Fibroblast of skin of back (primary cell): ENCODE data around the gene TSC22D3.

Source experiments
- DNase-seq: peaks from one replicate; pipeline ENCODE4 v3.0.0-alpha.2; 2013

Gene TSC22D3

DNA sequence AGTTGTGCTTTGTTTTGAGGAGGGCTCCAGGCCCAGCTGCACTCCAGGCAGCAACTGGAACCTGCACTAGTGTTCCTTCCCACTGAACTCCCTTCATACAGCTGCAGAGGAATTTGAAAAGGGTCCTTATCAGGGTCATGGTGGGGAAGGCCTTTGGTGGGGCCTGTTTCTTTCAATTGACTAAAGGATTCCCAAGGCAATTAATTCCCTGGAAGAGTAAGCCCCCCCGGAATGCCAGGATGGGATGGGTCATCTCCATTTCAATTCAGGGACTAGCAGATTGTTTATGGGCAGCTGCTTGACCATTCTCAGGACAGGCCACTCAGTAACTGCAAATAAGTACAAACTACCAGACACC, 45.3 kb downstream of the TSC22D3 start:
- DNase-seq: no peak

DNA sequence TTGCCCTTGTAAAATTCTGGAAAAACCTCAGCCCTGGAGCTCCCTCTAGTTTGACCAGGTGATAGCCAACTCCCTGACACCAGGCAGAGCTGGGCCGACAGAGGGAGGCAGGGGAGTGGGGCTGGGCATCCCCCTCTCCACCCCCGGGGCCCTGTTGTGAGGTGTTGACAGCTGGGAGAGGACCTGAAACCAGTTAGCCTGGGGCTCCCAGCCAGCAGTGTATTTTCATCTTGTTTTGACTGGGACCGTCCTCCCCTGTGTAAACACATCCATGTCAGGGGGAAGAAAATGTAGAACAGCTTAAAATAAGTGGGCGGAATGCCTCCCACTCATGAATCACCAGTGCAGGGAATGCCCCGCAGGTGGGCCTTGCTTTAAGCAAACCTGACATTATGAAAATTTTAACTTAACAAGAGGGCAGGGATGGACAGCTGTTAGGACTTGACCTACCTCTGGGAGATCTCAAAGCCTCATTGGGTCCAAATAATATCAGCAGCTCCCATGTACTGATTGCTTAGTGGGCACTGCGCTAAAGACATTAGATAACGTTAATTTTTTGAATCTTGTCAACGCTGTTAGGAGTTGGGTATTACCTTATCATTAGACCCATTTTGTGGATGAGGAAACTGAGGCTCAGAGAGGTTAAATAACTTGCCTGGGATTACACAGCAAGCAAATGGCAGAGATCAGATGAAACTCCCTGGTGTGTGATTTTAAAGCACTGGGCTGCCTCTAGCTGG, 45.9 kb downstream of the TSC22D3 start:
- DNase-seq: no peak

DNA sequence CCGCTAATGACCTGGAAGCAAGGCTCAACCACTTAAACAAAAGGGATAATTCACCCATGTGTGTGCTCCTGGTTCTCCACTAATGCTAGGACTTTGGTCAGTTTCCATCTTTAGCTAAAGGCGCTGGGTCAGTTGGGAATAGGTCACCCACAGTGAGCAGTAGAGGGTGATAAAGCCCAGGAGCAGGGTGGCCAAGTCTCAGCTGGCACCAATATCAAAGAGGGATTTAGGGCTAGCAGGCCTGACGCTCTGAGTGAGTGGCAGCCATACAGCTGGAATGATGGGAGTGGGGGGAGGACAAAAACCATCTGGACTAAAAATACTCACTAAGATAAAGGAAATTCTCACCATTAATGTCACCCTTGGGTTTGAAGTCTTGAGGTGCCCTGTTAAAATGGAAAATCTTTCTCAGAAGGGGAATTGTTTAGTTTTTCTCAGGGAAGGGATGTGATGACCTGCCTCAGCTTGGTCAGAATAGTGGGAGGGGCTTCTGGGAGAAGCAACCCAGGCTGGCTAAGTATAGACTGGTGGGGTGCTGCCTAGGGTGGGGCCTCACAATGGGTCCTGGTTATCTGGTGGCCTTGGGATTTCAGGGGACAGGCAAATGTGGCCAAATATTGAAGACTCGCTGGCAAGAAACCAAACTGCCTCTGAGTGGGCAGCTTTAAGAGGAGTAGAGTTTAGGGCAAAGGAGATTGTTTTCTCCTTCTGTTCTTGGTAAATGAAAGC, 47.1 kb downstream of the TSC22D3 start:
- no peak for DNase-seq

DNA sequence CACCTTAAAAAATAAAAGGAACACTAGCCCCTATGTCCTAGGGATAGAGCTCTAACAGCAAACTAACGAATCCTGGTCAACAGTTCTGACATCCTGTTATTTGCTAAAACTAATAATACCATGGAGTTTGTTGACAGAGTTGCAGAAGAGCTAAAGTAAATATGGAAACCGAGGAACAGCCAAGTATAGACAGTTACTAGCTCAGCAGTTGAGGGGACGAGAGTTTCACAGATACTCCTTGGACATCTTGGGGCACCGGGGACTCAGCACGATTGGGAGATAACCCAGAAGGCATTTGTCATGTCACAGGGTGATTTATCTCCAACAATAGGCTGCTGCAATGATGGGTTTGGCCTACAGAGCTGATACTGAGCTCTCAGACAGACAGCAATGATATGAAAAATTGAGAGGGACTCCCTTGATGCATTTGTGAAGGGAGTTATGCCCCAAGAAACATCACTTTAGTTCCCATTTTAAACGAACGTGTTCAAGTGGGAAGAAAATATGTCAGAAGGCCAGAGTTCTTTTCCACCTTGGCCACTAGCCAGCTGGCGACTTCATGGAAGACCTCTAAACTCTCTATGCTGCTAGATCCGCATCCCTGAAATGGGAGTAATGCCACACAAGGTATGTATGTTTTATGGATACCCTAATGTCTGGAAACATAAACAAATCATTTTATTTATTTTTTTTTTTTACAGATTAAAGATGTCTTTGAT, 48.6 kb downstream of the TSC22D3 start:
- no peak for DNase-seq

DNA sequence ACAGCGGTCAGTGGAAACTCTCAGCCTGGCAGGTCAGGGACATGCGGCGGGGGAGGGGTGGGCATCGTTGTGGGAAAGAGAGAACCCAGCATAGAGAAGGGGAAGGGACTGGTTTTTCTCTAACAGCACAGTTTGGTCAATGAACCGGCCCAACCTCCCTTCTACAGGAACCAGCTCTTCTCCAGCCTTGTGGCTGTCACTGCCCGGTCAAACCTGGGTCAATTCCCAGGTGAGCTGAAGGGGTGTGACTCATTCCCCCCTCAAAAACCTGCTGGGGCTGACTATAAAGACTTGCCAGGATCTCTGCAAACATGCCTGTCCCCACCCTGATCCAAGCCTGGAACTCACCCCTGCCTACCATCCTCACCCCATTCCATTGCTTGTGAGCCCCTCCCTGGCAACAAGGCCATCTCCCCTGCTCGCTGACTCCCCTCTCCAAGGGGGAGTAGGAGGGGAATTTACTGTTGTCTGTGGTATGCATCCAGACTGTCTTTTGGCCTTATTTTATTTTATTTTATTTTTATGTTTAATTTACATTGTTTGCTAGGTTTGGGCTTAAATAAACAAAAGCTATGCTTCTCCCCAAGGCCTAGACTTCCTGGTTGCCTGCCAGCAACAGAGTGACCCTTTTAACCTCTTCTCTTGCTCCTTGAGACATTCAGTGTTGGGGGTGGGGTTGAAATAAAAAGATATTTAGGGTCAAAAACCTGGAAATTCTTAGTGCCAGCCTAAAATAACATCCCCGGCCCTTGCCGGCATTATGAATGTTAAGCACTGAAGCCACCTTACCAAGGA, 49.6 kb downstream of the TSC22D3 start:
- DNase-seq: no peak

DNA sequence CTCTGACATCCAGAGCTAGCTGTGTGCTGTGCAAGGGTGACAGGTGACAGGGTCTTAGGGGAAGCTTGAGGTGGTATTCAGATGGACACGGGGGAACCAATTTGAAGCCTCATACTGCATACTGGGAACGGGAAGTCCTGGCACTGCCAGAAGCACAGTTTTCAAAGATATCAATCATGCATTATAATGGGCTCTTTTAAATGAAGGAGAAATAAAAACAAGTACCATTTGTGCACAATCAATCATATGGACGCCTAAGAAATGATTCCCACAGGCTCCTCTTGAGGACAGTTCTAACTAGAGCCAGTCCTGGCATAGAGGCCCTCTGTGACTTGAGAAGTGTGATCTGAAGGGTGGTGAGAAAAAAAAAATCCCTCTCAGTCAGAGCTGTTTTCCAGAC, 50.9 kb downstream of the TSC22D3 start:
- DNase-seq: no peak

DNA sequence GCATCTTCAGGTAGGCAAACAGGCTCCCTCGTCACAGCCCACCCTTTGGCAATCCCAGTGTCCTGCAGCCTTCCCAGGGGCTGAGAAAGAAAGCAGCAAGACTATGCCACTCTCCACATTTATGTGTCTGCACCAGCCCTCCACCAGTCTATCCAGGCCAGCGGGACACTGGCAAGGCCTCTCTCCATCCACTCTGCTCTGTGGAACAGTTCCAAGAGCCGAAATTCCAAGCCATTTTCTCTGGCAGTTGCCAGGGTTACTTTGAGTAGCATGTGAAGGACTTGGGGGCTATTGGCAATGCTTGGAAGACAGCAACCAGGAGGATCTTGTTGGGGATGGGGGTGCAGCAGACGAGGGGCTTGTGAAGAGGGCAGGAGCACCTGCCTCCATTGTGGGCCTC, 52.1 kb downstream of the TSC22D3 start:
- DNase-seq: no peak

DNA sequence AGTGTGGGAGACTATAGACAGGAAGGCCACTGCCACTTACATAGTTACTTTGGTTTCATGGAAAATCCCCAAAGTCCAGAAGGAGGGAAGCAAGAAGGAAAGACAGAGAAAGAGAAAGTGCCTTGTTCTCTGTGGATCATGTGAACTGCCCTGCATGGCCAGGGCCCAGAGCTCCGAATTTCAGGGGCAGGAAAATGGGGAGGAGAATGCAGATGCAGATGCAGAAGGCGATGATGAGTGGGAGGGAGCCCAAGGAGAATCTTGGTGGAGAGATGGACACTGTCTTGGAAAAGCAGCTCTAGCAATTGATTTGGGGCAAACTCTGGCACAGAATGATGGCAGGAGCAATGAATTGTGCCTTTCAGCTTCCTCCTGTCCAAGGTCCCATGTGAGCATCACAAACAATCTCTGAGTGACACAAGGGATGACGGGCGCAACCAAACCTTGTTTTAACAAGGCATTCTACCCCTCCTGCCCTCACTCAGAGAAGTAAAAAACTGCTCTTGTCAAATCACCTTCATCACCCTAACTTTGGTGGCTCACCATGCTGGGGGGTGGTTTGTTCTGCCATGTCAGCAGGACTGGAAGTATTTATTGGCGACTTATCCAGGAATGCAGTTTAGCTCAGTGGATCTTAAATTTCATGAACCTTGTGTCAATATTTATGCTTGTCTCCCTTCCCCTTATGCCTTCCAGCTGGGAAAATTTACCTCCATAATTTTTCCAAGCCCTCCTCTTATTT, 53.5 kb downstream of the TSC22D3 start:
- no peak for DNase-seq

DNA sequence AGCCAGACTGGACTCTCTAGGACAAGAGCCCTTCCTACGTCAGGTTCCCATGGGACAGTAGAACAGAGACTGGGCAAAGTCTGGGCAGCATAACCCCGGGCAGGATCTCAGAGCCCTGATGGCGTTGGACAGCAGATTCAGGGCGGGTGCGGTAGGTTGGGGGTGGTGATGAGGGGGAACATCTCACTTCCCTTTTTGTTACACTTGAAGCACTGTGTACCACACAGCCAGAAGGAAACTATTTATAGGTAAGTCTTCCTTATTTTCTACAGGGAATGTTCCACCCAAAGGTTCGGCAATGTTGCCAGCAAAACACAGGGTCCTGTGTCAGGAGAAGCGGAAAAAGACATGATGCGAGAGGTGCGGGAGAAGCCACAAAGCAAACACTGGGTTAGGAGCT, 54.3 kb downstream of the TSC22D3 start:
- DNase-seq: no peak

DNA sequence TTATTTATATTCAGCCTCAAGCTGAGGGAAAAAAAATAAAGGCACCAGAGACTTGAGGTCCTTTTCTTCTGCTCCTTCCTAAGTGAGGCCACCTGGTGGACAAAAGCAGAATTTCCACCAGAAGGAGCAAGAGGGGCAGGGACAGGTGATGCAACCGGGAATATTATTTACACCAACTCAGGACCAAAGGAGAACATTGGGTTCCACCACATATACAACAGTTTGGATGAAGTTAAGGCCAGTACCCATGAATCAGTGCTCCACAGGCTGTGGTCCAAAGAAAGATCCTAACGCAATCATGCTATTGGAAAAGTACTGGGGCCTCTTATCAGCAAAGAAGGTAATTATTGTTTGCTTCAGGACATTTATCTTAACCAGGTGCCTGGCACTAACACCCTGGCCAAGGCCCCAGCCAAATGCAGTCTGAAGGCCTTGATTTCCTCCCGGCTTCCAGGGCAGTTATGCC, 57.4 kb downstream of the TSC22D3 start:
- DNase-seq: peak; percentile 83

DNA sequence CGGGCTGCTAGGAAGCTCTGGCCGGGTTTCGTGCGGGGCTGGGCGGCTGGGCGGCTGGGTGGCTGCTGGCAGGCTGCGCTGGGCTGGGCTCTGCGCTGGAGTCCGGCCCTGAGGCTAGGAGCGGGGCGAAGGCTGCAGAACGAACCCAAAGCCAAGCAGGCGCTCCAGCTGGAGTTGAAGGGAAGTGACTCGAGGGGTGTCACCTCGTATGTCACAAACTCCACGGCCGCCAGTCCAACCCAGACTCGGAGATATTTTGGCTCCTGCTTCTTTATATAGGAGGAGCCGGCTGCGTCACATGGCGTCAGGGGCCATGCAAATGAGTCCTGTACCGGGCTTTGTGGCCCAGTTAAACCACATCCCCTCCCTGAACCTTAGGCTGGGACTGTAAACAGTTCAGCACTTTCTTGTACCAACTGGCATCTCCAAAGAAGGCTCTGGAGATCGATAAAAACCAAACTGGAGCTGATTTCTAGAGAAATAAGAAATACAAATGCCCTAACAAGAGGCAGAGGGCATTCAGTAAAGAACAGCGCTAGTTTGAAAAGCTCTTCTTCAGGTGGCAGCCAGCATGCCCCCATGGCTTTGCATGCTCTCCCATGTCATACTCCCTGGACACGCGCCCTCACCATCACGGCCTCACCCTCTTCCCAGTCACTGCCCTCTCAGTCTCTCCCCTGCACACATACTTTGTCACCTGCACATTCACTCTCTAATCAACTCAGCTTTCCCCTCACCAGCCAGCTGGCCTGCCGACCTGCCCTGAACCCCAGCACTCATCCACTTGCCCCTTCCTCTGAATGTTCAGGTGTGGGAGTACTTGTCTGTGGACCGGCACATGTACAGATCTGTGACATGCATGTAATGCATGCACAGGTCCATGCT, 58.5 kb downstream of the TSC22D3 start:
- DNase-seq: peak; percentile 90

DNA sequence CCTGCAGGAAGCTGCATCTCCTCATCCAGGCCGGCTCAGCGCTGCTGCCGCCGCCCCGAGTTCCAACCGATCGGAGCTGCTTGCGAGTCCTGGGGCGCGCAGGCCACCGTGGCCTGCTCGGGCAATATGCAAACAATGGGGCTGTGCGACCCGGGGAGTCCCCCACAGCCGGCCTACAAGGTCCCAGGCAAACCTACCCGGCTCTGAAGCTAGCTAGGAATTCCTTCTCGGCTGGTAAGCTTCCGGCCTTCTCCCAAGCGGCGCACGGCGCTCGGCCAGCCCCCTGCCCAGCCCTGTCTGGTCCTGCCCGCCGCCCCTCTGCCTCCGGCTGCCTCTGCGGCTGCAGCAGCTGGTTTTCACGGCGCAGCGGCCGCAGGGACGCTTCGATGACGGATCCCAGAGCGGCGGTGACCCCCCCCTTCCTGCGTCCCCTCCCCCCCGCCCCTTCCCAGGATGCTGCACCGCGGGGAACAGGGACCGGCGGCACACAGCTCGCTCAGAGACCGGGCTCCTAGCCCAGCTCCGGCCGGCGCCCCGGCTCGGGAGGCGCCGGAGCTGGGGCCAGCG, 59.4 kb downstream of the TSC22D3 start:
- DNase-seq: peak; percentile 52

DNA sequence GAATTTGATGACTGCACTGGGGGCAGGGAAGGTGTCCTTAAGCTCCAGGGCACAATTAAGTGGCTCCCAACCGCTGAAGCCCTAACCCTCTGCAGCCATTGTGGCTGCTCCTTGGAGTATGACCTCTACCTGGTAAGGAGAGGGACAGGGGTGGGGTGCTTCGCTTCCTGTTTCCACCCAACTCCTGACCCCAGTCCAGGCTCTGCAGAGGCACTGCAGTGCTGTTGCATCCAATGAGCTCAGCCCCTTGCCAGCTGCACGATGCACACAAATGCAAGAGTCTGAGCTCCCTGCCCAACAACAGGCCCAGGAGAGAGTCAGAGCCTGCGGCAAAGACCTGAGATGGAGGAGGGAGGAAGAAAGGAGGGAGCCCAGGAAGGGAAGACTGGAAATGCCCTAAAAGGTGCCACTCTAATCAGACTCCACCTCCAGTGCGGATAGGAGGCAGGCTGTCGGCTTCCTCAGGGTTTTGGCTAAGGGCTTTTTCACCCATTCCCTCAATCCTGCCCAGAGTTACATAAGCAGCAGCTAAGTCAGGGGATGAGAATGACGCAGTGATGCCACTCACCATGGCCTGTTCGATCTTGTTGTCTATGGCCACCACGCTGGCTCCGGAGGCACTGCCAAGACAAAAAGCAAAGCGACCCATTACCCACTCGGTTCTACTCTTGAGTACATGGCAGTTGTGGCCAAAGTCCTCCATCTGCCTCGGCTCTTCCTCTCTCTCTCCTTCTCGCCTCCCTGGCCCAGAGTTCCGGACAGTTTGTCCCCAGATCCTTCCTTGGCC, 60.1 kb downstream of the TSC22D3 start:
- DNase-seq: peak; percentile 23

DNA sequence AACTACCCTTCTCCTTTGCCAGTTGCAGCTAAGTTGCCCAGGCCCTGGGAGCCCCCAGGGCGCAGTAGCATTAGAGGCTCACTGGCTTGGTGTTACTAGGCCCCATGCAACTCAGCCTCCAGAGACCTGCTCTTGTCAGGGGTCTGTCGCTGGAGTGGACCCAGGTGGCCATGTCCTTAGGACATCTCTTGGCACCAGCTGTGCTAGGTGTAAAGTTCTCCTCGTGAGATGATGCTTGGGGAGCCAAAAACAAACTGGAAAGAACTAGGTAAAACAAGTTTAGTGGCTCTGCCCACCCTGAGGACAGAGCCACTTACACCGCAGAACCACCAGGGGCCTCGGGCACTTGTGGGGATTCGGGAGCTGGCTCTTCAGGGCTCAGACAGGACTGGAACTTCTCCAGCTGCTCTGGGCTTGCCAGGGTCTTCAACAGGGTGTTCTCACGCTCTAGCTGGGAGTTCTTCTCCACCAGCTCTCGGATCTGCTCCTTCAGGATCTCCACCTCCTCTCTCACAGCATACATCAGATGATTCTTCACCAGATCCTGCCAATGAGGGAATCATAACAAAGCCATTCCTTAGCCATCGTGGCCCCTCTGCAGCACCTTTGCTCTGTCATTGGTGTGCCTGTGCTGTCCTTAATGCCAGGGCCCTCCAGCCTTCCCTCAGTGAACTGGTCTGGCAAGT, 61.2 kb downstream of the TSC22D3 start:
- no peak for DNase-seq

DNA sequence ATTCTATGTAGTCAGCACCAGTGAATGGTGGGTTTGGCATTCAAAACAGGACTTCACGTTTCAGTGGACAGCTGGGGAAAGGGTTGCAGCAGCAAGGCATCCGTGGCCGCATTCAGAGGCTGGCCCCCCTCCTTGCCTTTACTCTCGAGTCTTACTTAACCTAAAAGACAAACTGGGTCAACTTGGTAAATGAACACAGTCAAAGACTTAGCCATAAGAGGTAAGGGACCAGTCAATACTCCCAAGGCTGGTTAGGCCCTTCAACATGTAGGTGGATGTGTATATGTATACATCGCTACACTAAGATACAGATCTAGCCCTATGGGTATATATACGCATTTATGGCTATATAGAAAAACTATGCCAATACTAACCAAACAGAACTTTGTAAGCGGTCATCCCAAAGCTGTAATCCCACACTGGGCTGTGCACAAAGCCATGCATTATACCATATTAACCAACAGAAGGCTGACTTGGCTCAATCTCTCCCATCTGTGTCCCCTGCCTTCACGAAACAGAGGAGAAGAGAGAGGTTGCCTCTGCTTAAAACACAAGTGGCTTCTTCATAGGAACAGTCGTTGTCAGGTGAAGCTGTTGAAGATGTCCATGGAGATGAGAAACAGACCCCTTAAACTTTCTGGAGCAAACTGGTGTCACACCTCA, 61.9 kb downstream of the TSC22D3 start:
- no peak for DNase-seq

DNA sequence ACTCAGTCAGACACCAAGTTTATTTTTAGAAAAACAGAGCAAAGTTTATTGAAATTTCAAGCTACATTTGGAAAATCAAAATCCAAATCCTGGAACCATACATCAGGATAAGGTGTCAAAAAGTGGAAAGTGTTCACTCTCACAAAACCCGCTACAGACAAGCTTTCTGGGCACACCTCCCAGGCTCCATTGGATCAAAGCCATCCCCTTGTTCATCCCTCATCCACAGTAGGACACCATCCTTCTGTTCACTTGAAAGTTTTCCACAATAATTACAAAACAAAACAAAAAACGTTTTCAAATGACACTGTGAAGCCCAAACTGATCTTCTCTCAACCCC, 62.4 kb downstream of the TSC22D3 start:
- no peak for DNase-seq

DNA sequence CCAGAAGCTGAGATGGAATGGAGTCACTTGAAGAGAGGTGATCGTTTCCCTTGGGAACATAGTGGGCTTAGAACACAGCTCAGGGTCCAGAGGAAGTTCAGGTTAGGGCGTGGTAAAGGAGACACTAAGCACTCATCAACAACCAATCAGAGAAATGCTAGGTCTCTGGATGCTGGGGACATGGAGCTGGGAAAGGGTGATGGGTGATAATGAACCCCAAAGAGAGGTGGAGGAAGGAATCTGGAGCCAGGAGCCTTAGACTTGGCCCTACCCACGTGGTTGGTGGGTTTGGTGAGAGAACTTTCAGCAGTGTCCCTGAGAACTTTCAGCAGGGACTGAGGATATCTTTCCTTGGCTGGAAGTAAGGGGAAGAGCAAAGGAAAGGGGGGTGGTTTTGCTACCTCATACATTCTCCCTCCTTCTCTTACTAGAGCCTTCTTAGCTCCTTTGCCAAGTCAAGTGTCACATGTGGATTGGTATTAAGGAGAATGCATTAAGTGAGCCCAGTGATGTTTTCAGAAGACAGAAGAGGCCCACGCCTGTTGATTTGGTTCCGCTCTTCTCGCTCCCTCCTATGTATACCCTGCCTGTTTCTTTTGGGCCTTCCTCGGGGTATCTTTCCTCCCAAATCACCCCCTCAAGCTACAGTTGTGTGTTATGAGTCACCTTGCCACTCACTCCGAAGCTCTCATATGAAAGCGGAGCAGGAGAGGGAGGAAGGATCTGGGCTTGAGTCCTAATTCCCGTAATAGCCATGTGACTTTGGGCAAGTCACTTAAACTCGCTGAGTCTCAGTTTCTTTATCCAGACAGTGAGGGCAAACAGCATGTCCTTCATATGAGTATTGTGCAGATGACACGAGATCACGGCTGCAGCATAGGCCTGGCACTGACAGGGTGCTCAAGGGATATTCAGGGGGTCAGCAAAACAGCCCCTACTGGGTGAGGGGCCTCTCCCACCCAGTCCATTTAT, 63.1 kb downstream of the TSC22D3 start:
- DNase-seq: peak; percentile 27
